Measurements from ENCODE around the gene SCARB2. TPM values are rescaled to one million over a fixed set of nuclear protein-coding genes. Genes with fewer than 3 reads are reported as not detected.

SCARB2 gene
- total and polyA plus RNA-seq, 2 experiments from 2014 or later = 17.7 to 41.0 TPM

DNA sequence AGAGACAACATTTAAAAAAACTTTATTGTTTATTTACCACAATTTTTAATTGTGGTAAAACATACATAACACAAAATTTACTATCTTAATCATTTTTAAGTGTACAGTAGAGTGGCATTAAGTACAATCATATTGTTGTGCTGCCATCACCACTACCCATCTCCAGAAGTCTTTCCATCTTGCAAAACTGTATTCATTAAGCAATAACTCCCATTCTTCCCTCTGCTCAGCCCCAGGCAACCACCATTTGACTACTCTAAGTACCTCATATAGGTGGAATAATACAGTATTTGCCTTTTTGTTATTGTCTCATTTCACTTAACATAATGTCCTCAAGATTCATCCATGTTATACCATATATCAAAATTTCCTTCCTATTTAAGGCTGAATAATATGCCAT, 25.1 kb upstream of the SCARB2 start:
- peaks cover 26% of the 10 kb centered on the region for H3K4me1 Mint-ChIP-seq
- Histone ChIP-seq H3K79me2 (replicated peaks; ENCODE audit: insufficient read depth) (peaks cover under 1% of the 10 kb centered on the region; the same call in 1 of the 2 replicates), H4K20me1 (replicated peaks; ENCODE audit: insufficient read depth) (no peaks in the 10 kb centered on the region), H3K4me2 (no peak overlapping the region), H3K36me3 (ENCODE audit: insufficient read depth) (no peaks in the 10 kb centered on the region), H3K4me1 (ENCODE audit: insufficient read depth) (peaks cover 10% of the 10 kb centered on the region), H3K27me3 (ENCODE audit: insufficient read depth) (no peaks in the 10 kb centered on the region), H3K27ac (ENCODE audit: low read depth) (no peak overlapping the region), H3K4me3 (no peak overlapping the region), H2AFZ (no peak overlapping the region), H3K9me2 (ENCODE audit: insufficient read depth) (no peaks in the 10 kb centered on the region), H3F3A (replicated peaks; ENCODE audit: low read depth) (no peaks in the 10 kb centered on the region)
- peaks cover 12% of the 10 kb centered on the region for H3K27me3 Mint-ChIP-seq (ENCODE audit: insufficient read depth, low read depth, poor library complexity)
- peaks cover 16% of the 10 kb centered on the region for H3K9me3 Mint-ChIP-seq
- H3K36me3 Mint-ChIP-seq (ENCODE audit: low read depth) = no peaks in the 10 kb centered on the region
- DNase-seq (ENCODE audit: low spot score) (no peak), ATAC-seq (no peak)
- no peak overlapping the region for H3K27ac Mint-ChIP-seq
- TF ChIP-seq, protein P1, sequence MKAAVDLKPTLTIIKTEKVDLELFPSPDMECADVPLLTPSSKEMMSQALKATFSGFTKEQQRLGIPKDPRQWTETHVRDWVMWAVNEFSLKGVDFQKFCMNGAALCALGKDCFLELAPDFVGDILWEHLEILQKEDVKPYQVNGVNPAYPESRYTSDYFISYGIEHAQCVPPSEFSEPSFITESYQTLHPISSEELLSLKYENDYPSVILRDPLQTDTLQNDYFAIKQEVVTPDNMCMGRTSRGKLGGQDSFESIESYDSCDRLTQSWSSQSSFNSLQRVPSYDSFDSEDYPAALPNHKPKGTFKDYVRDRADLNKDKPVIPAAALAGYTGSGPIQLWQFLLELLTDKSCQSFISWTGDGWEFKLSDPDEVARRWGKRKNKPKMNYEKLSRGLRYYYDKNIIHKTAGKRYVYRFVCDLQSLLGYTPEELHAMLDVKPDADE (IDR thresholded peaks at IDR 0.05) = no peak
- TF ChIP-seq STAT1 (IDR thresholded peaks at IDR 0.05; ENCODE audit: unreplicated experiment) (no peak), EZH2phosphoT487 (IDR thresholded peaks at IDR 0.05; ENCODE audit: unreplicated experiment) (no peak), CREB1 (CRISPR knock-in tag; IDR thresholded peaks at IDR 0.05; ENCODE audit: low read depth) (no peak), ZNF331 (CRISPR knock-in tag; IDR thresholded peaks at IDR 0.05; ENCODE audit: low read depth) (no peak), POLR2AphosphoS5 (IDR thresholded peaks at IDR 0.05; ENCODE audit: low read depth) (no peak), EZH2 (IDR thresholded peaks at IDR 0.05; ENCODE audit: low read depth, unreplicated experiment) (no peak), JUNB (IDR thresholded peaks at IDR 0.05; ENCODE audit: unreplicated experiment) (no peak), NANOG (IDR thresholded peaks at IDR 0.05; ENCODE audit: borderline replicate concordance) (no peak), ZNF114 (CRISPR knock-in tag; IDR thresholded peaks at IDR 0.05) (no peak)
- TF ChIP-seq, protein P2, sequence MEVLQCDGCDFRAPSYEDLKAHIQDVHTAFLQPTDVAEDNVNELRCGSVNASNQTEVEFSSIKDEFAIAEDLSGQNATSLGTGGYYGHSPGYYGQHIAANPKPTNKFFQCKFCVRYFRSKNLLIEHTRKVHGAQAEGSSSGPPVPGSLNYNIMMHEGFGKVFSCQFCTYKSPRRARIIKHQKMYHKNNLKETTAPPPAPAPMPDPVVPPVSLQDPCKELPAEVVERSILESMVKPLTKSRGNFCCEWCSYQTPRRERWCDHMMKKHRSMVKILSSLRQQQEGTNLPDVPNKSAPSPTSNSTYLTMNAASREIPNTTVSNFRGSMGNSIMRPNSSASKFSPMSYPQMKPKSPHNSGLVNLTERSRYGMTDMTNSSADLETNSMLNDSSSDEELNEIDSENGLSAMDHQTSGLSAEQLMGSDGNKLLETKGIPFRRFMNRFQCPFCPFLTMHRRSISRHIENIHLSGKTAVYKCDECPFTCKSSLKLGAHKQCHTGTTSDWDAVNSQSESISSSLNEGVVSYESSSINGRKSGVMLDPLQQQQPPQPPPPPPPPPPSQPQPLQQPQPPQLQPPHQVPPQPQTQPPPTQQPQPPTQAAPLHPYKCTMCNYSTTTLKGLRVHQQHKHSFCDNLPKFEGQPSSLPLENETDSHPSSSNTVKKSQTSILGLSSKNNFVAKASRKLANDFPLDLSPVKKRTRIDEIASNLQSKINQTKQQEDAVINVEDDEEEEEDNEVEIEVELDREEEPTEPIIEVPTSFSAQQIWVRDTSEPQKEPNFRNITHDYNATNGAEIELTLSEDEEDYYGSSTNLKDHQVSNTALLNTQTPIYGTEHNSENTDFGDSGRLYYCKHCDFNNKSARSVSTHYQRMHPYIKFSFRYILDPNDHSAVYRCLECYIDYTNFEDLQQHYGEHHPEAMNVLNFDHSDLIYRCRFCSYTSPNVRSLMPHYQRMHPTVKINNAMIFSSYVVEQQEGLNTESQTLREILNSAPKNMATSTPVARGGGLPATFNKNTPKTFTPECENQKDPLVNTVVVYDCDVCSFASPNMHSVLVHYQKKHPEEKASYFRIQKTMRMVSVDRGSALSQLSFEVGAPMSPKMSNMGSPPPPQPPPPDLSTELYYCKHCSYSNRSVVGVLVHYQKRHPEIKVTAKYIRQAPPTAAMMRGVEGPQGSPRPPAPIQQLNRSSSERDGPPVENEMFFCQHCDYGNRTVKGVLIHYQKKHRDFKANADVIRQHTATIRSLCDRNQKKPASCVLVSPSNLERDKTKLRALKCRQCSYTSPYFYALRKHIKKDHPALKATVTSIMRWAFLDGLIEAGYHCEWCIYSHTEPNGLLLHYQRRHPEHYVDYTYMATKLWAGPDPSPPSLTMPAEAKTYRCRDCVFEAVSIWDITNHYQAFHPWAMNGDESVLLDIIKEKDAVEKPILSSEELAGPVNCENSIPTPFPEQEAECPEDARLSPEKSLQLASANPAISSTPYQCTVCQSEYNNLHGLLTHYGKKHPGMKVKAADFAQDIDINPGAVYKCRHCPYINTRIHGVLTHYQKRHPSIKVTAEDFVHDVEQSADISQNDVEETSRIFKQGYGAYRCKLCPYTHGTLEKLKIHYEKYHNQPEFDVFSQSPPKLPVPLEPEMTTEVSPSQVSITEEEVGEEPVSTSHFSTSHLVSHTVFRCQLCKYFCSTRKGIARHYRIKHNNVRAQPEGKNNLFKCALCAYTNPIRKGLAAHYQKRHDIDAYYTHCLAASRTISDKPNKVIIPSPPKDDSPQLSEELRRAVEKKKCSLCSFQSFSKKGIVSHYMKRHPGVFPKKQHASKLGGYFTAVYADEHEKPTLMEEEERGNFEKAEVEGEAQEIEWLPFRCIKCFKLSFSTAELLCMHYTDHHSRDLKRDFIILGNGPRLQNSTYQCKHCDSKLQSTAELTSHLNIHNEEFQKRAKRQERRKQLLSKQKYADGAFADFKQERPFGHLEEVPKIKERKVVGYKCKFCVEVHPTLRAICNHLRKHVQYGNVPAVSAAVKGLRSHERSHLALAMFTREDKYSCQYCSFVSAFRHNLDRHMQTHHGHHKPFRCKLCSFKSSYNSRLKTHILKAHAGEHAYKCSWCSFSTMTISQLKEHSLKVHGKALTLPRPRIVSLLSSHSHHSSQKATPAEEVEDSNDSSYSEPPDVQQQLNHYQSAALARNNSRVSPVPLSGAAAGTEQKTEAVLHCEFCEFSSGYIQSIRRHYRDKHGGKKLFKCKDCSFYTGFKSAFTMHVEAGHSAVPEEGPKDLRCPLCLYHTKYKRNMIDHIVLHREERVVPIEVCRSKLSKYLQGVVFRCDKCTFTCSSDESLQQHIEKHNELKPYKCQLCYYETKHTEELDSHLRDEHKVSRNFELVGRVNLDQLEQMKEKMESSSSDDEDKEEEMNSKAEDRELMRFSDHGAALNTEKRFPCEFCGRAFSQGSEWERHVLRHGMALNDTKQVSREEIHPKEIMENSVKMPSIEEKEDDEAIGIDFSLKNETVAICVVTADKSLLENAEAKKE (CRISPR knock-in tag; IDR thresholded peaks at IDR 0.05) = no peak
- TF ChIP-seq, protein P3, sequence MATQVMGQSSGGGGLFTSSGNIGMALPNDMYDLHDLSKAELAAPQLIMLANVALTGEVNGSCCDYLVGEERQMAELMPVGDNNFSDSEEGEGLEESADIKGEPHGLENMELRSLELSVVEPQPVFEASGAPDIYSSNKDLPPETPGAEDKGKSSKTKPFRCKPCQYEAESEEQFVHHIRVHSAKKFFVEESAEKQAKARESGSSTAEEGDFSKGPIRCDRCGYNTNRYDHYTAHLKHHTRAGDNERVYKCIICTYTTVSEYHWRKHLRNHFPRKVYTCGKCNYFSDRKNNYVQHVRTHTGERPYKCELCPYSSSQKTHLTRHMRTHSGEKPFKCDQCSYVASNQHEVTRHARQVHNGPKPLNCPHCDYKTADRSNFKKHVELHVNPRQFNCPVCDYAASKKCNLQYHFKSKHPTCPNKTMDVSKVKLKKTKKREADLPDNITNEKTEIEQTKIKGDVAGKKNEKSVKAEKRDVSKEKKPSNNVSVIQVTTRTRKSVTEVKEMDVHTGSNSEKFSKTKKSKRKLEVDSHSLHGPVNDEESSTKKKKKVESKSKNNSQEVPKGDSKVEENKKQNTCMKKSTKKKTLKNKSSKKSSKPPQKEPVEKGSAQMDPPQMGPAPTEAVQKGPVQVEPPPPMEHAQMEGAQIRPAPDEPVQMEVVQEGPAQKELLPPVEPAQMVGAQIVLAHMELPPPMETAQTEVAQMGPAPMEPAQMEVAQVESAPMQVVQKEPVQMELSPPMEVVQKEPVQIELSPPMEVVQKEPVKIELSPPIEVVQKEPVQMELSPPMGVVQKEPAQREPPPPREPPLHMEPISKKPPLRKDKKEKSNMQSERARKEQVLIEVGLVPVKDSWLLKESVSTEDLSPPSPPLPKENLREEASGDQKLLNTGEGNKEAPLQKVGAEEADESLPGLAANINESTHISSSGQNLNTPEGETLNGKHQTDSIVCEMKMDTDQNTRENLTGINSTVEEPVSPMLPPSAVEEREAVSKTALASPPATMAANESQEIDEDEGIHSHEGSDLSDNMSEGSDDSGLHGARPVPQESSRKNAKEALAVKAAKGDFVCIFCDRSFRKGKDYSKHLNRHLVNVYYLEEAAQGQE (IDR thresholded peaks at IDR 0.05; ENCODE audit: unreplicated experiment) = no peak
- TF ChIP-seq, protein P4, sequence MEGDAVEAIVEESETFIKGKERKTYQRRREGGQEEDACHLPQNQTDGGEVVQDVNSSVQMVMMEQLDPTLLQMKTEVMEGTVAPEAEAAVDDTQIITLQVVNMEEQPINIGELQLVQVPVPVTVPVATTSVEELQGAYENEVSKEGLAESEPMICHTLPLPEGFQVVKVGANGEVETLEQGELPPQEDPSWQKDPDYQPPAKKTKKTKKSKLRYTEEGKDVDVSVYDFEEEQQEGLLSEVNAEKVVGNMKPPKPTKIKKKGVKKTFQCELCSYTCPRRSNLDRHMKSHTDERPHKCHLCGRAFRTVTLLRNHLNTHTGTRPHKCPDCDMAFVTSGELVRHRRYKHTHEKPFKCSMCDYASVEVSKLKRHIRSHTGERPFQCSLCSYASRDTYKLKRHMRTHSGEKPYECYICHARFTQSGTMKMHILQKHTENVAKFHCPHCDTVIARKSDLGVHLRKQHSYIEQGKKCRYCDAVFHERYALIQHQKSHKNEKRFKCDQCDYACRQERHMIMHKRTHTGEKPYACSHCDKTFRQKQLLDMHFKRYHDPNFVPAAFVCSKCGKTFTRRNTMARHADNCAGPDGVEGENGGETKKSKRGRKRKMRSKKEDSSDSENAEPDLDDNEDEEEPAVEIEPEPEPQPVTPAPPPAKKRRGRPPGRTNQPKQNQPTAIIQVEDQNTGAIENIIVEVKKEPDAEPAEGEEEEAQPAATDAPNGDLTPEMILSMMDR (conservative IDR thresholded peaks at IDR 0.05; ENCODE audit: low read depth in 2 of 2) = no peak
- H3K4me3 Mint-ChIP-seq = no peak overlapping the region
